SK-N-SH treated with all-trans-retinoic acid at 6 μM for 48 hours (cell line): ENCODE measurements around the gene PTGS2.

ENCODE experiments used
- ARNTL ChIP-seq: fragments of 450-650 bp; formaldehyde crosslinking; IDR thresholded peaks from 2 replicates; pipeline ENCODE4 v1.5.0; 2020; ENCODE audit warnings: low read depth, mild to moderate bottlenecking, moderate library complexity, borderline replicate concordance
- BACH2 ChIP-seq: fragments of 250-450 bp; sonication (Bioruptor Pico); IDR thresholded peaks from 2 replicates; pipeline ENCODE4 v1.9.0; 2021; ENCODE audit warnings: mild to moderate bottlenecking, borderline replicate concordance
- GLIS3 ChIP-seq: fragments of 250-450 bp; sonication (Bioruptor Pico); IDR thresholded peaks from 2 replicates; pipeline ENCODE4 v1.5.0; 2020; ENCODE audit warnings: mild to moderate bottlenecking, moderate library complexity
- PPARA ChIP-seq: fragments of 250-450 bp; sonication (Bioruptor Pico); IDR thresholded peaks from 2 replicates; pipeline ENCODE4 v1.5.0; 2020; ENCODE audit warnings: mild to moderate bottlenecking, borderline replicate concordance
- RARB ChIP-seq: fragments of 250-450 bp; sonication (Bioruptor Pico); IDR thresholded peaks from 2 replicates; pipeline ENCODE4 v1.8.0; 2021; ENCODE audit warnings: mild to moderate bottlenecking, moderate library complexity
- SNAI2 ChIP-seq: fragments of 250-450 bp; sonication (Bioruptor Pico); IDR thresholded peaks from 2 replicates; pipeline ENCODE4 v1.5.0; 2020; ENCODE audit warnings: mild to moderate bottlenecking, moderate library complexity
- TOX ChIP-seq: fragments of 250-450 bp; sonication (Bioruptor Pico); IDR thresholded peaks from 2 replicates; pipeline ENCODE4 v1.8.0; 2021; ENCODE audit warnings: mild to moderate bottlenecking, moderate library complexity, borderline replicate concordance
- ZFP3 ChIP-seq: fragments of 250-450 bp; sonication (Bioruptor Pico); IDR thresholded peaks from 2 replicates; pipeline ENCODE4 v1.5.0; 2020; ENCODE audit warnings: mild to moderate bottlenecking, moderate library complexity
- ZNF8 ChIP-seq: fragments of 450-650 bp; formaldehyde crosslinking; IDR thresholded peaks from 2 replicates; pipeline ENCODE4 v1.5.0; 2020; ENCODE audit warnings: mild to moderate bottlenecking, moderate library complexity
- TF ChIP-seq, protein P1 (sequence below): fragments of 250-450 bp; sonication (Bioruptor Pico); IDR thresholded peaks from 2 replicates; pipeline ENCODE4 v1.8.0; 2020; ENCODE audit warnings: mild to moderate bottlenecking, moderate library complexity, borderline replicate concordance
- TF ChIP-seq, protein P2 (sequence below): fragments of 250-450 bp; sonication (Bioruptor Pico); IDR thresholded peaks from 2 replicates; pipeline ENCODE4 v1.5.0; 2020; ENCODE audit warnings: mild to moderate bottlenecking, moderate library complexity
- TF ChIP-seq, protein P3 (sequence below): fragments of 250-450 bp; sonication (Bioruptor Pico); IDR thresholded peaks from 2 replicates; pipeline ENCODE4 v1.8.0; 2021; ENCODE audit warnings: low read depth, mild to moderate bottlenecking, moderate library complexity, borderline replicate concordance

DNA sequence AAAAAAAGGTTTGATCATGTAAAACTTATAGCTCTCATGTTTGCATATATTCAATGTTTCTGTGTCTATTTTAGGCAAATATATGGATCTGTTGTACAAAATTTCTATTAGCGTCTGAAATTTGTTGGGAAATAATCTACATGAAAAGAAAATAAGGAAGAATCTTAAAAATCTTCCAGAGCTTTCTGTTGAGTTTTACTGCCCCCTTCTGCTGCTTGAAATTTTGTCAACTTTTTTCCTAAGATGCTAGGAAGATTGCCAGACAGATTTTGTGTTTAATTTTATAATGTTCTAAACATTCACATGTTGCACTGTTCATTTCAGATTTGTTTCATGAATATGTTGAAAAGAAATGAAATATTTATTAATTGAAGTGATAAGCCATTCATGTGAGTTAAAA is 2.5 kb upstream of the PTGS2 start:
- TF ChIP-seq, protein P1, sequence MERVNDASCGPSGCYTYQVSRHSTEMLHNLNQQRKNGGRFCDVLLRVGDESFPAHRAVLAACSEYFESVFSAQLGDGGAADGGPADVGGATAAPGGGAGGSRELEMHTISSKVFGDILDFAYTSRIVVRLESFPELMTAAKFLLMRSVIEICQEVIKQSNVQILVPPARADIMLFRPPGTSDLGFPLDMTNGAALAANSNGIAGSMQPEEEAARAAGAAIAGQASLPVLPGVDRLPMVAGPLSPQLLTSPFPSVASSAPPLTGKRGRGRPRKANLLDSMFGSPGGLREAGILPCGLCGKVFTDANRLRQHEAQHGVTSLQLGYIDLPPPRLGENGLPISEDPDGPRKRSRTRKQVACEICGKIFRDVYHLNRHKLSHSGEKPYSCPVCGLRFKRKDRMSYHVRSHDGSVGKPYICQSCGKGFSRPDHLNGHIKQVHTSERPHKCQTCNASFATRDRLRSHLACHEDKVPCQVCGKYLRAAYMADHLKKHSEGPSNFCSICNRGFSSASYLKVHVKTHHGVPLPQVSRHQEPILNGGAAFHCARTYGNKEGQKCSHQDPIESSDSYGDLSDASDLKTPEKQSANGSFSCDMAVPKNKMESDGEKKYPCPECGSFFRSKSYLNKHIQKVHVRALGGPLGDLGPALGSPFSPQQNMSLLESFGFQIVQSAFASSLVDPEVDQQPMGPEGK (CRISPR knock-in tag): no peak
- TF ChIP-seq TOX (no peak), BACH2 (CRISPR knock-in tag) (no peak), ARNTL (no peak), ZNF8 (CRISPR knock-in tag) (no peak), RARB (CRISPR knock-in tag) (no peak), GLIS3 (CRISPR knock-in tag) (no peak), SNAI2 (CRISPR knock-in tag) (no peak), PPARA (no peak), ZFP3 (CRISPR knock-in tag) (no peak)
- TF ChIP-seq, protein P2, sequence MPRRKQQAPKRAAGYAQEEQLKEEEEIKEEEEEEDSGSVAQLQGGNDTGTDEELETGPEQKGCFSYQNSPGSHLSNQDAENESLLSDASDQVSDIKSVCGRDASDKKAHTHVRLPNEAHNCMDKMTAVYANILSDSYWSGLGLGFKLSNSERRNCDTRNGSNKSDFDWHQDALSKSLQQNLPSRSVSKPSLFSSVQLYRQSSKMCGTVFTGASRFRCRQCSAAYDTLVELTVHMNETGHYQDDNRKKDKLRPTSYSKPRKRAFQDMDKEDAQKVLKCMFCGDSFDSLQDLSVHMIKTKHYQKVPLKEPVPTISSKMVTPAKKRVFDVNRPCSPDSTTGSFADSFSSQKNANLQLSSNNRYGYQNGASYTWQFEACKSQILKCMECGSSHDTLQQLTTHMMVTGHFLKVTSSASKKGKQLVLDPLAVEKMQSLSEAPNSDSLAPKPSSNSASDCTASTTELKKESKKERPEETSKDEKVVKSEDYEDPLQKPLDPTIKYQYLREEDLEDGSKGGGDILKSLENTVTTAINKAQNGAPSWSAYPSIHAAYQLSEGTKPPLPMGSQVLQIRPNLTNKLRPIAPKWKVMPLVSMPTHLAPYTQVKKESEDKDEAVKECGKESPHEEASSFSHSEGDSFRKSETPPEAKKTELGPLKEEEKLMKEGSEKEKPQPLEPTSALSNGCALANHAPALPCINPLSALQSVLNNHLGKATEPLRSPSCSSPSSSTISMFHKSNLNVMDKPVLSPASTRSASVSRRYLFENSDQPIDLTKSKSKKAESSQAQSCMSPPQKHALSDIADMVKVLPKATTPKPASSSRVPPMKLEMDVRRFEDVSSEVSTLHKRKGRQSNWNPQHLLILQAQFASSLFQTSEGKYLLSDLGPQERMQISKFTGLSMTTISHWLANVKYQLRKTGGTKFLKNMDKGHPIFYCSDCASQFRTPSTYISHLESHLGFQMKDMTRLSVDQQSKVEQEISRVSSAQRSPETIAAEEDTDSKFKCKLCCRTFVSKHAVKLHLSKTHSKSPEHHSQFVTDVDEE: no peak
- TF ChIP-seq, protein P3, sequence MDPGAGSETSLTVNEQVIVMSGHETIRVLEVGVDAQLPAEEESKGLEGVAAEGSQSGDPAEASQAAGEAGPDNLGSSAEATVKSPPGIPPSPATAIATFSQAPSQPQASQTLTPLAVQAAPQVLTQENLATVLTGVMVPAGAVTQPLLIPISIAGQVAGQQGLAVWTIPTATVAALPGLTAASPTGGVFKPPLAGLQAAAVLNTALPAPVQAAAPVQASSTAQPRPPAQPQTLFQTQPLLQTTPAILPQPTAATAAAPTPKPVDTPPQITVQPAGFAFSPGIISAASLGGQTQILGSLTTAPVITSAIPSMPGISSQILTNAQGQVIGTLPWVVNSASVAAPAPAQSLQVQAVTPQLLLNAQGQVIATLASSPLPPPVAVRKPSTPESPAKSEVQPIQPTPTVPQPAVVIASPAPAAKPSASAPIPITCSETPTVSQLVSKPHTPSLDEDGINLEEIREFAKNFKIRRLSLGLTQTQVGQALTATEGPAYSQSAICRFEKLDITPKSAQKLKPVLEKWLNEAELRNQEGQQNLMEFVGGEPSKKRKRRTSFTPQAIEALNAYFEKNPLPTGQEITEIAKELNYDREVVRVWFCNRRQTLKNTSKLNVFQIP (CRISPR knock-in tag): no peak
